ENCODE results near the gene SS18.

DNA sequence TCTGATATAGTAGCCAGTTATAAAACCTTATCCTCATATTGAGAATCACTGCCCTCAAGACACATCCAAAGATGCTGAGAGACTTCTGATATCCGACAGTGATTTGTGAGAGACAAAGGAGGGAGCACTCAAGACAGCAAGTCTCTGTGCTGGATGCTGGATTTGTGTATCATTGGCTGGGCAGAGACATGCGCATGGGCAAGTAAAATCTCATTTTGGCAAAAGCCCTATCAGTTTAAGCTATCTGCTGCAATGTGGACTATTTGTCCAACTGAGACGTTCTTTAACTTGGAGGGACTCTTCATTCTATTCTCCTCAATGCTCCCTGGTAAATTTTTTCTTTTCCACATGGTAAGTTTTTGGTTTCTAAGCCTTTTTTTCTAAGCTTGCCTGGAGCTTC lies 107.5 kb downstream of the SS18 start:
- TF ChIP-seq POLR2A (IDR thresholded peaks at IDR 0.05; ENCODE audit: low read depth, low read length): no peak
- no peak for TF ChIP-seq TAF1 (IDR thresholded peaks at IDR 0.05; ENCODE audit: low read depth, low read length)
- no peak for TF ChIP-seq SPI1 (IDR thresholded peaks at IDR 0.05; ENCODE audit: low read depth, low read length)
- no peak for TF ChIP-seq POLR2AphosphoS5 (IDR thresholded peaks at IDR 0.05; ENCODE audit: low read depth, low read length)

Measured in GM12891 (cell line).